ENCODE measurements around the gene RBMY1B.
"Not testable (repeated sequence)": the region's sequence is repeated elsewhere in the genome, so short reads cannot be mapped to it uniquely, and the experiment has no call there.

RBMY1B gene

GRCh38 chrY:21511038-21511437, at the start of gene RBMY1B:
RBMY1B (plus strand) TSS chrY:21511338; CDS start chrY:21513351, 2,013 bp downstream.
- DNase-seq (ENCODE audit: low read depth) = not testable (repeated sequence)

- not testable (repeated sequence) for DNase-seq (ENCODE audit: low read depth)
Measured at GRCh38 chrY:21462915-21463314, 48.2 kb upstream of the RBMY1B start.

- DNase-seq (ENCODE audit: low read depth) = no peak
Measured at GRCh38 chrY:21482967-21483366, 28.2 kb upstream of the RBMY1B start.

GRCh38 chrY:21534579-21534978, 23.4 kb downstream of the RBMY1B start, which contains the start of gene RBMY1A1:
RBMY1A1 (plus strand) TSS chrY:21534879; CDS start chrY:21536892, 2,013 bp downstream.
- not testable (repeated sequence) for DNase-seq (ENCODE audit: low read depth)

GRCh38 chrY:21559316-21559984, 48.3 kb downstream of the RBMY1B start:
- not testable (repeated sequence) for DNase-seq (ENCODE audit: low read depth)

Measured in activated T-helper 9 cell treated with anti-CD3 and anti-CD28 coated beads, Interleukin-2, amount 50 U/mL, for 16 hours (primary cell).